ENCODE results near the gene PACS2. TPM values are rescaled to one million over a fixed set of nuclear protein-coding genes. Genes with fewer than 3 reads are reported as not detected.
"Not testable (repeated sequence)": the region's sequence is repeated elsewhere in the genome, so short reads cannot be mapped to it uniquely, and the experiment has no call there.

Gene PACS2
- total RNA-seq, 3 donors from 2014 or later, result 46.0 to 70.9 (median 67.8) TPM

GRCh38 chr14:105326891-105327694 lies 12.5 kb downstream of the PACS2 start:
- intact Hi-C loops (cut with DNase I; ENCODE audit: low total_unique reads), result no loop called here
- no peaks in the 10 kb centered on the region for H3K27me3 ChIP-seq
- DNase-seq (ENCODE audit: low spot score in 2 of 2), result no peak
- TF ChIP-seq POLR2A (IDR thresholded peaks at IDR 0.05), result no peak
- TF ChIP-seq, protein P1, sequence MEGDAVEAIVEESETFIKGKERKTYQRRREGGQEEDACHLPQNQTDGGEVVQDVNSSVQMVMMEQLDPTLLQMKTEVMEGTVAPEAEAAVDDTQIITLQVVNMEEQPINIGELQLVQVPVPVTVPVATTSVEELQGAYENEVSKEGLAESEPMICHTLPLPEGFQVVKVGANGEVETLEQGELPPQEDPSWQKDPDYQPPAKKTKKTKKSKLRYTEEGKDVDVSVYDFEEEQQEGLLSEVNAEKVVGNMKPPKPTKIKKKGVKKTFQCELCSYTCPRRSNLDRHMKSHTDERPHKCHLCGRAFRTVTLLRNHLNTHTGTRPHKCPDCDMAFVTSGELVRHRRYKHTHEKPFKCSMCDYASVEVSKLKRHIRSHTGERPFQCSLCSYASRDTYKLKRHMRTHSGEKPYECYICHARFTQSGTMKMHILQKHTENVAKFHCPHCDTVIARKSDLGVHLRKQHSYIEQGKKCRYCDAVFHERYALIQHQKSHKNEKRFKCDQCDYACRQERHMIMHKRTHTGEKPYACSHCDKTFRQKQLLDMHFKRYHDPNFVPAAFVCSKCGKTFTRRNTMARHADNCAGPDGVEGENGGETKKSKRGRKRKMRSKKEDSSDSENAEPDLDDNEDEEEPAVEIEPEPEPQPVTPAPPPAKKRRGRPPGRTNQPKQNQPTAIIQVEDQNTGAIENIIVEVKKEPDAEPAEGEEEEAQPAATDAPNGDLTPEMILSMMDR (IDR thresholded peaks at IDR 0.05), result no peak
- TF ChIP-seq POLR2AphosphoS5 (IDR thresholded peaks at IDR 0.05), result no peak
- no peak overlapping the region for H3K27ac ChIP-seq
- no peaks in the 10 kb centered on the region for H3K36me3 ChIP-seq
- no peak overlapping the region for H3K4me3 ChIP-seq
- no peaks in the 10 kb centered on the region for H3K9me3 ChIP-seq
- no peaks in the 10 kb centered on the region for H3K4me1 ChIP-seq

DNA sequence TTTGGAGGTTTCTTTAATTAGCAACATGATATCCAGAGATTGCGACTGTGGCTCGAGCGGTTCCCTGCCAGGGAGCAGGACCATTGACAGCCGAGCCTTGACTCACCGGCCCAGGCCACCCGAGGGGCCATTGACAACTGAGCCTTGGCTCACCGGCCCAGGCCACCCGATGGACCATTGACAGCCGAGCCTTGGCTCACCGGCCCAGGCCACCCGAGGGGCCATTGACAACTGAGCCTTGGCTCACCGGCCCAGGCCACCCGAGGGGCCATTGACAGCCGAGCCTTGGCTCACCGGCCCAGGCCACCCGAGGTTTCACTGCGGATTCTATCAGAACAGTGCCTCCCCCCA lies 13.1 kb downstream of the PACS2 start:
- H3K9me3 ChIP-seq; H3K4me1 ChIP-seq; H3K27me3 ChIP-seq; H3K36me3 ChIP-seq; DNase-seq (ENCODE audit: low spot score in 2 of 2); H3K4me3 ChIP-seq; H3K27ac ChIP-seq; intact Hi-C loops (cut with DNase I; ENCODE audit: low total_unique reads): not testable (repeated sequence)

GRCh38 chr14:105328070-105328677 lies 13.6 kb downstream of the PACS2 start:
- no peaks in the 10 kb centered on the region for H3K9me3 ChIP-seq
- intact Hi-C loops (cut with DNase I; ENCODE audit: low total_unique reads), result no loop called here
- no peaks in the 10 kb centered on the region for H3K27me3 ChIP-seq
- DNase-seq (ENCODE audit: low spot score in 2 of 2), result no peak
- TF ChIP-seq, protein P1 (IDR thresholded peaks at IDR 0.05), result no peak
- TF ChIP-seq POLR2AphosphoS5 (IDR thresholded peaks at IDR 0.05), result no peak
- TF ChIP-seq POLR2A (IDR thresholded peaks at IDR 0.05), result no peak
- no peak overlapping the region for H3K4me3 ChIP-seq
- no peaks in the 10 kb centered on the region for H3K36me3 ChIP-seq
- H3K27ac ChIP-seq, result peak overlapping the region in 1 of 2 donors; percentile 25
- no peaks in the 10 kb centered on the region for H3K4me1 ChIP-seq

- Histone ChIP-seq H3K4me1 (no peaks in the 10 kb centered on the region), H3K36me3 (no peaks in the 10 kb centered on the region), H3K9me3 (no peaks in the 10 kb centered on the region), H3K27ac (peak overlapping the region in 1 of 2 donors; percentile 66), H3K27me3 (no peaks in the 10 kb centered on the region), H3K4me3 (no peak overlapping the region)
- intact Hi-C loops (cut with DNase I; ENCODE audit: low total_unique reads), result no loop called here
- no peak for DNase-seq (ENCODE audit: low spot score in 2 of 2)
- TF ChIP-seq POLR2A (IDR thresholded peaks at IDR 0.05) (no peak), POLR2AphosphoS5 (IDR thresholded peaks at IDR 0.05) (no peak)
- TF ChIP-seq, protein P1 (IDR thresholded peaks at IDR 0.05), result no peak
Observed at GRCh38 chr14:105328678-105329390, 14.3 kb downstream of the PACS2 start.

DNA sequence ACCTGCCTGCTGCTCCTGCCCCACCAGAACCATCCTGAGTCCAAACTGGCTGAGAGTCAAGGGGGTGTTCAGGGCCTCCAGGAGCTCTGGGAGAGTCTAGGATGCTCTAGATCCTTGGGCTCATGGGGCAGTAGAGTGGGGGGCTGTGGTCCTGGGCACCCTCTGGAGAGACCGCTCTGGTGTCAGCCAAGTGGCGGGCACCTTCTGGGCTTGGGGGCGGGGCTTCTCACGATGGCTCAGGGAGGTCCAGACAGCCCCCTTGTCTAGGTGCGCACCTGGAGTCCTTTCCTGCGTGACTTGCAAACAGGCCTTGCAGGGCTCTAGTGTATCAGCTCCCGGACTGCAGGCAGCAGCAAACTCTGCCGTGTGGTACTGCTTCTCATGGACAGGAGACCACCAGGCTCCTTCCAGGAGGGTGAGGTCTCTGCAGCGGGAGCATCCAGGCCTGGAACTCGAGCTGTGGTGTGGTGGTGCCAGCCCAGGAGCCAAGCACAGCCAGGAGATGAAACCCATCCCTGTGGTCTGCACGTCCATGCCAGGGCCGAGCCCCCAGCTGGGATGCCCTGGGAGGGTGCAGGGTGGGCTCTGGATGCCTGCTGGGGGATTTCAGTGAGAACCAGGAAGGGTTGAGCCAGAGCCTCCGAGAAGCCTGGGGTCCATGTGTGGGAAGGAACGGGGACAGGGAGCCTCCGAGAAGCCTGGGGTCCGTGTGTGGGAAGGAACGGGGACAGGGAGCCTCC lies 15.0 kb downstream of the PACS2 start:
- TF ChIP-seq POLR2AphosphoS5 (IDR thresholded peaks at IDR 0.05) (no peak), POLR2A (IDR thresholded peaks at IDR 0.05) (no peak)
- TF ChIP-seq, protein P1 (IDR thresholded peaks at IDR 0.05), result no peak
- H3K4me3 ChIP-seq, result no peak overlapping the region
- H3K36me3 ChIP-seq, result no peaks in the 10 kb centered on the region
- DNase-seq (ENCODE audit: low spot score in 2 of 2), result no peak
- peak overlapping the region in 1 of 2 donors; percentile 66 for H3K27ac ChIP-seq
- H3K27me3 ChIP-seq, result no peaks in the 10 kb centered on the region
- no peaks in the 10 kb centered on the region for H3K4me1 ChIP-seq
- H3K9me3 ChIP-seq, result no peaks in the 10 kb centered on the region
- intact Hi-C loops (cut with DNase I; ENCODE audit: low total_unique reads), result no loop called here

All from breast epithelium (tissue), 4 donors.